GM12891 (cell line): ENCODE data around the gene ASRGL1.
A peak's percentile ranks its signal among the peaks of the same experiment; 100 is the strongest.
"Not testable (repeated sequence)": the region's sequence is repeated elsewhere in the genome, so short reads cannot be mapped to it uniquely, and the experiment has no call there.

Experiments
- DNase-seq: peaks from one replicate; pipeline ENCODE4 v3.0.0; 2011; ENCODE audit warnings: low spot score; ENCODE audit not compliant: insufficient read length
- FAIRE-seq: peaks from 2 replicates; lab custom pipeline; 2011; peaks lifted over from hg19 to GRCh38; lab: Jason Lieb, UNC
- PAX5 ChIP-seq: IDR thresholded peaks from 2 replicates; pipeline ENCODE4 v1.6.1; 2011; ENCODE audit warnings: low read length, moderate library complexity, mild to moderate bottlenecking; ENCODE audit not compliant: insufficient read depth, severe bottlenecking
- POLR2A ChIP-seq: IDR thresholded peaks from 2 replicates; pipeline ENCODE4 v1.6.1; 2011; ENCODE audit warnings: low read depth, low read length, control low read depth
- POLR2AphosphoS5 ChIP-seq: IDR thresholded peaks from 2 replicates; pipeline ENCODE4 v1.6.1; 2011; ENCODE audit warnings: low read depth, low read length, control low read depth
- POU2F2 ChIP-seq: IDR thresholded peaks from 2 replicates; pipeline ENCODE4 v1.6.1; 2011; ENCODE audit warnings: low read depth, mild to moderate bottlenecking, control low read depth, low read length, moderate library complexity
- SPI1 ChIP-seq: IDR thresholded peaks from 2 replicates; pipeline ENCODE4 v1.6.1; 2011; ENCODE audit warnings: low read depth, low read length, control low read depth
- TAF1 ChIP-seq: IDR thresholded peaks from 2 replicates; pipeline ENCODE4 v1.6.1; 2011; ENCODE audit warnings: low read depth, low read length, control low read depth

The ASRGL1 gene

GRCh38 chr11:62383822-62384221, 46.6 kb downstream of the ASRGL1 start:
- DNase-seq (no peak), FAIRE-seq (no peak)
- TF ChIP-seq PAX5 (no peak), POLR2AphosphoS5 (no peak), TAF1 (no peak), SPI1 (no peak), POLR2A (no peak), POU2F2 (no peak)

GRCh38 chr11:62386083-62386482, 48.8 kb downstream of the ASRGL1 start:
- not testable (repeated sequence) for DNase-seq, FAIRE-seq

- TF ChIP-seq POLR2AphosphoS5 (no peak), POLR2A (no peak), TAF1 (no peak), POU2F2 (no peak), PAX5 (no peak), SPI1 (no peak)
- FAIRE-seq (no peak), DNase-seq (no peak)
These were observed 50.1 kb downstream of the ASRGL1 start for GRCh38 chr11:62387381-62387780.

GRCh38 chr11:62388999-62389398, 51.8 kb downstream of the ASRGL1 start:
- no peak for TF ChIP-seq SPI1
- no peak for TF ChIP-seq POLR2A
- TF ChIP-seq TAF1: no peak
- no peak for TF ChIP-seq PAX5
- TF ChIP-seq POU2F2: no peak
- no peak for TF ChIP-seq POLR2AphosphoS5
- DNase-seq: no peak
- FAIRE-seq: no peak

- FAIRE-seq (no peak), DNase-seq (no peak)
- TF ChIP-seq POLR2A (no peak), POU2F2 (no peak), POLR2AphosphoS5 (no peak)
These were observed 53.0 kb downstream of the ASRGL1 start for GRCh38 chr11:62390237-62390636.

GRCh38 chr11:62390722-62391121, 53.5 kb downstream of the ASRGL1 start:
- no peak for FAIRE-seq
- DNase-seq: no peak
- no peak for TF ChIP-seq TAF1
- TF ChIP-seq POLR2AphosphoS5: no peak
- no peak for TF ChIP-seq POU2F2
- no peak for TF ChIP-seq SPI1
- TF ChIP-seq POLR2A: no peak
- no peak for TF ChIP-seq PAX5

- no peak for FAIRE-seq
- DNase-seq: no peak
- TF ChIP-seq SPI1 (no peak), TAF1 (no peak), PAX5 (no peak), POU2F2 (no peak), POLR2A (no peak)
These were observed 54.6 kb downstream of the ASRGL1 start for GRCh38 chr11:62391642-62392425.

GRCh38 chr11:62392506-62392905, 55.3 kb downstream of the ASRGL1 start:
- FAIRE-seq: no peak
- DNase-seq: no peak
- TF ChIP-seq SPI1 (no peak), TAF1 (no peak), POU2F2 (no peak), PAX5 (no peak), POLR2A (no peak), POLR2AphosphoS5 (no peak)

- DNase-seq (no peak), FAIRE-seq (peak; percentile 48)
- TF ChIP-seq PAX5: no peak
- no peak for TF ChIP-seq TAF1
- TF ChIP-seq SPI1: no peak
- TF ChIP-seq POLR2AphosphoS5: no peak
- TF ChIP-seq POU2F2: no peak
- TF ChIP-seq POLR2A: no peak
These were observed 55.9 kb downstream of the ASRGL1 start for GRCh38 chr11:62393061-62393611.

GRCh38 chr11:62393735-62394134, 56.5 kb downstream of the ASRGL1 start:
- TF ChIP-seq TAF1 (no peak), POLR2A (no peak), POLR2AphosphoS5 (no peak), PAX5 (no peak), POU2F2 (no peak), SPI1 (no peak)
- FAIRE-seq: no peak
- DNase-seq: no peak
